ENCODE data around the gene UBL4B.
A peak's percentile ranks its signal among the peaks of the same experiment; 100 is the strongest.

UBL4B gene

GRCh38 chr1:110085671-110086070 is 26.6 kb upstream of the UBL4B start:
- DNase-seq = no peak

GRCh38 chr1:110086961-110087360 is 25.3 kb upstream of the UBL4B start:
- no peak for DNase-seq

- peak; percentile 29 for DNase-seq
These were observed 24.2 kb upstream of the UBL4B start for GRCh38 chr1:110087812-110088738.

GRCh38 chr1:110088739-110089316 is 23.4 kb upstream of the UBL4B start:
- no peak for DNase-seq

- DNase-seq = no peak
These were observed 22.5 kb upstream of the UBL4B start for GRCh38 chr1:110089561-110090275.

- no peak for DNase-seq
These were observed 20.9 kb upstream of the UBL4B start for GRCh38 chr1:110091381-110091780.

GRCh38 chr1:110091791-110092190 is 20.5 kb upstream of the UBL4B start:
- DNase-seq = no peak

- no peak for DNase-seq
These were observed 19.3 kb upstream of the UBL4B start for GRCh38 chr1:110092991-110093390.

GRCh38 chr1:110094931-110095654 is 17.1 kb upstream of the UBL4B start:
- DNase-seq = no peak

- DNase-seq = no peak
These were observed 14.6 kb upstream of the UBL4B start for GRCh38 chr1:110097507-110098221.

GRCh38 chr1:110098222-110099026 is 13.8 kb upstream of the UBL4B start:
- DNase-seq = no peak

- no peak for DNase-seq
These were observed 11.9 kb upstream of the UBL4B start for GRCh38 chr1:110100335-110100734.

- no peak for DNase-seq
These were observed 10.2 kb upstream of the UBL4B start for GRCh38 chr1:110102081-110102480.

GRCh38 chr1:110106013-110106941 is 6.0 kb upstream of the UBL4B start:
- no peak for DNase-seq

GRCh38 chr1:110107867-110108469 is 4.3 kb upstream of the UBL4B start:
- DNase-seq = no peak

GRCh38 chr1:110111081-110111480 is 1.2 kb upstream of the UBL4B start:
- no peak for DNase-seq

- peak; percentile 72 for DNase-seq
These were observed 413 bp downstream of the UBL4B start for GRCh38 chr1:110112656-110113055.

- DNase-seq = no peak
These were observed 1.3 kb downstream of the UBL4B start for GRCh38 chr1:110113551-110113950.

- no peak for DNase-seq
These were observed 1.9 kb downstream of the UBL4B start for GRCh38 chr1:110114173-110114572.

- no peak for DNase-seq
These were observed 2.5 kb downstream of the UBL4B start for GRCh38 chr1:110114784-110115183.
